Mammary epithelial cell (primary cell): Measurements from ENCODE around the gene SEMA5B.

Experiments used
- CTCF ChIP-seq, 2 donors: IDR thresholded peaks in 1 of 2; conservative IDR thresholded peaks in 1 of 2; 2 replicates each; pipeline ENCODE4 v1.5.1; 2011 to 2012; ENCODE audit warnings: inconsistent platforms in 2 of 2, low read length in 2 of 2, mild to moderate bottlenecking in 2 of 2, control low read depth in 1 of 2, low read depth in 1 of 2; ENCODE audit not compliant: insufficient read depth in 1 of 2; ENCODE audit errors: extremely low read depth in 1 of 2
- EZH2 ChIP-seq: IDR thresholded peaks from 2 replicates; pipeline ENCODE4 v1.6.1; 2012; ENCODE audit warnings: low read length, inconsistent platforms, borderline replicate concordance

- TF ChIP-seq EZH2 (no peak), CTCF (conservative IDR thresholded peaks at IDR 0.05 in 1 of 2, IDR thresholded peaks at IDR 0.05 in 1 of 2; ENCODE audit: extremely low read depth in 1 of 2, insufficient read depth in 1 of 2, low read depth in 1 of 2, low read length in 2 of 2) (no peak)
Measured at GRCh38 chr3:123011447-123011846, 16.1 kb downstream of the SEMA5B start.
